K562 (cell line): ENCODE measurements around the gene SRCAP. TPM values are rescaled to one million over a fixed set of nuclear protein-coding genes. Genes with fewer than 3 reads are reported as not detected.

Source experiments
- ATF4 ChIP-seq: fragments of 450-650 bp; formaldehyde crosslinking; IDR thresholded peaks from 2 replicates; pipeline ENCODE4 v1.4.0; 2022; ENCODE audit warnings: mild to moderate bottlenecking, moderate library complexity
- C11orf30 ChIP-seq: fragments of 450-650 bp; IDR thresholded peaks from 2 replicates; pipeline ENCODE4 v1.6.1; 2016; ENCODE audit warnings: low read depth, mild to moderate bottlenecking
- CC2D1A ChIP-seq: fragments of 450-650 bp; IDR thresholded peaks from 2 replicates; pipeline ENCODE4 v1.6.1; 2017; ENCODE audit warnings: mild to moderate bottlenecking
- EWSR1 ChIP-seq: fragments of 450-650 bp; IDR thresholded peaks from 2 replicates; pipeline ENCODE4 v1.6.1; 2018; ENCODE audit warnings: borderline replicate concordance, mild to moderate bottlenecking, low read depth, moderate library complexity; ENCODE audit not compliant: partially characterized antibody
- HCFC1 ChIP-seq: IDR thresholded peaks from 2 replicates; pipeline ENCODE4 v1.6.1; 2012; ENCODE audit warnings: low read depth, low read length, improper control_type of control experiment
- HMG20A ChIP-seq: fragments of 450-650 bp; formaldehyde crosslinking; conservative IDR thresholded peaks from 2 replicates; pipeline ENCODE4 v1.4.0; 2020; ENCODE audit warnings: mild to moderate bottlenecking, mixed read lengths
- HOMEZ ChIP-seq: fragments of 250-450 bp; sonication (Bioruptor Pico); IDR thresholded peaks from 2 replicates; pipeline ENCODE4 v1.4.0; 2020; ENCODE audit warnings: mild to moderate bottlenecking, moderate library complexity
- KHSRP ChIP-seq: fragments of 450-650 bp; IDR thresholded peaks from 2 replicates; pipeline ENCODE4 v1.6.1; 2017
- PPARD ChIP-seq: fragments of 250-450 bp; sonication (Bioruptor Pico); IDR thresholded peaks from 2 replicates; pipeline ENCODE4 v1.8.0; 2022; ENCODE audit warnings: inconsistent platforms, mild to moderate bottlenecking, moderate library complexity
- RBM34 ChIP-seq: fragments of 200-400 bp; formaldehyde crosslinking; IDR thresholded peaks from 2 replicates; pipeline ENCODE4 v1.6.1; 2018; ENCODE audit warnings: low read length, borderline replicate concordance; ENCODE audit not compliant: insufficient read depth
- RNF2 ChIP-seq: sonication (generic); IDR thresholded peaks from 2 replicates; pipeline ENCODE4 v1.6.1; 2016
- SIRT6 ChIP-seq: IDR thresholded peaks from one replicate; pipeline ENCODE4 v1.6.1; 2012; ENCODE audit warnings: low read depth, mild to moderate bottlenecking, control low read depth, inconsistent platforms, low read length, moderate library complexity
- SMC3 ChIP-seq: conservative IDR thresholded peaks from 2 replicates; pipeline ENCODE4 v1.6.1; 2011; ENCODE audit warnings: low read depth, low read length, improper control_type of control experiment; ENCODE audit not compliant: insufficient read depth
- SNRNP70 ChIP-seq: fragments of 200-400 bp; formaldehyde crosslinking; optimal IDR thresholded peaks from 2 replicates; pipeline ENCODE3; 2017; ENCODE audit warnings: low read depth, low read length
- TAF15 ChIP-seq: fragments of 200-400 bp; formaldehyde crosslinking; IDR thresholded peaks from 2 replicates; pipeline ENCODE4 v1.6.1; 2017; ENCODE audit warnings: mild to moderate bottlenecking, low read depth, low read length, moderate library complexity
- THRA ChIP-seq: fragments of 450-650 bp; IDR thresholded peaks from 2 replicates; pipeline ENCODE4 v1.6.1; 2017; ENCODE audit warnings: mild to moderate bottlenecking, moderate library complexity
- VEZF1 ChIP-seq: fragments of 200-800 bp; sonication (Bioruptor generic); IDR thresholded peaks from 2 replicates; pipeline ENCODE4 v1.6.1; 2017; ENCODE audit warnings: missing genetic modification characterization, missing compliant biosample characterization
- ZBTB17 ChIP-seq: fragments of 450-650 bp; formaldehyde crosslinking; IDR thresholded peaks from 2 replicates; pipeline ENCODE4 v1.4.0; 2020; ENCODE audit warnings: mild to moderate bottlenecking
- ZBTB26 ChIP-seq: fragments of 450-650 bp; formaldehyde crosslinking; IDR thresholded peaks from 2 replicates; pipeline ENCODE4 v1.4.0; 2022; ENCODE audit warnings: missing genetic modification characterization
- ZC3H8 ChIP-seq: fragments of 450-650 bp; IDR thresholded peaks from 2 replicates; pipeline ENCODE4 v1.6.1; 2017
- ZNF778 ChIP-seq: fragments of 450-650 bp; formaldehyde crosslinking; IDR thresholded peaks from 2 replicates; pipeline ENCODE4 v1.4.0; 2020; ENCODE audit warnings: mild to moderate bottlenecking, moderate library complexity
- ZZZ3 ChIP-seq: fragments of 450-650 bp; IDR thresholded peaks from 2 replicates; pipeline ENCODE4 v1.6.1; 2016; ENCODE audit warnings: antibody characterized with exemption, mild to moderate bottlenecking, moderate library complexity
- polyA plus RNA-seq, 8 experiments: library from polyadenylated mRNA; depleted of rRNA in 4 of 8; stranded (reverse) in 5 of 8; unstranded in 3 of 8; fragments of >200 nt; fragmentation: Nextera tagmentation in 2 of 8; fragmentation: Illumina TruSeq in 1 of 8; extraction: Ambion mirVana in 2 of 8; extraction: Trizol in 1 of 8; gene quantifications; 2 replicates each; pipeline versions ENCODE4 v1.2.1 to v1.2.3, GENCODE V29; 2011 to 2014; ENCODE audit warnings: inconsistent platforms in 1 of 8, missing spikeins in 1 of 8
- total RNA-seq, 7 experiments: library from RNA; depleted of rRNA in 6 of 7; stranded (reverse); fragments of >200 nt in 6 of 7; fragmentation: Illumina TruSeq in 2 of 7; extraction: Trizol in 2 of 7; gene quantifications; 2 replicates each; pipeline versions ENCODE4 v1.2.1 to v1.2.3, GENCODE V29; 2011 to 2021; ENCODE audit warnings: low replicate concordance in 1 of 7
- TF ChIP-seq, protein P1 (sequence below): sonication (generic); formaldehyde crosslinking; IDR thresholded peaks from 2 replicates; pipeline ENCODE4 v1.8.0; 2022; ENCODE audit warnings: missing genetic modification reagents, mild to moderate bottlenecking, borderline replicate concordance

Gene SRCAP
- total and polyA plus RNA-seq, 9 of the 15 experiments (the other 6 are each of a cell fraction or from before 2014, with no cell fraction given) = 0.21 to 62.6 (median 5.8) TPM

DNA sequence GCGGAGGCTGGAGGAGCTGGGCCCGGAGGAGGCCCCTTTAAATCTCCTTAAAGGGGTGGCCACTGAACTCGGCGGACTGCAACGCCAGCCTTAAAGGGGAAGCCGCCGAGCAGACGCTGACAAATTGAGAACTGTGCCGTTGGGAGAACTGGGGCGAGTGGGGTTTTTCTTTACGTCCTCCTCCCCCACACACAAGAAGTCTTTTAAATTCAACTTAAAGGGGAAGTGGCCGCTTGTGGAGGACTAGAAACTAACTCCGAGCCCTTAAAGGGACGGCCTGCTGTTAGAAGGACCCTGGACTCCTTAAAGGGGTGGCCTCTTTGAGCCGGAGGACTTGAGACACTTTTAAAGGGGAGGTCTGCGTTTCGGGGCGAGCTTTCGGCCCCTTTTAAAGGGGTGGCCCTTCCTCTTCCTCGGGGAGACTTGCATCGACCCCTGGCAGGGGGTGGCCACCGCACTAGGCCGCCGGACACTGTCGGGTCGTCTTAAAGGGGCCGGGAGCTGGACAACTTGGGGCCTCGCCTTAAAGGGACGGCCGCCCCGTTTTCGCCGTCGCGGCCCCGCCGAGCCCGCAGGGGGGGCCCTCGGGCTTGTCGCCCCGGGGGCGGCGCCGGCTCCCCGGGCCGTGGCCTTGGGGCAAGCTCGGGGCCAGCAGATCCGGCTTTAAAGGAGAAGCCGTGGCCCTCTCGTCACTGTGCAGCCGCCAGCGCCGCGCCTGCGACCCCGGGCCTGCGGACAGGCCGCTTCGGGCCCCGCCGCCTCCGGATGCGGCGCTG is 40.1 kb upstream of the SRCAP start (continued):
- no peak for TF ChIP-seq THRA
- TF ChIP-seq ZBTB26 (CRISPR knock-in tag) = no peak
- TF ChIP-seq SMC3 = no peak
- TF ChIP-seq ZBTB17 = no peak
- no peak for TF ChIP-seq ZC3H8
- no peak for TF ChIP-seq ZNF778 (CRISPR knock-in tag)
- TF ChIP-seq PPARD (CRISPR knock-in tag) = no peak
- TF ChIP-seq ATF4 (CRISPR knock-in tag) = no peak
- no peak for TF ChIP-seq KHSRP
- peak; percentile 90 for TF ChIP-seq VEZF1 (CRISPR knock-in tag)
- peak; percentile 35; the same call in 1 of the 2 replicates for TF ChIP-seq HCFC1
- no peak for TF ChIP-seq RBM34
- TF ChIP-seq TAF15 = no peak
- no peak for TF ChIP-seq HOMEZ (CRISPR knock-in tag)
- no peak for TF ChIP-seq EWSR1
- no peak for TF ChIP-seq CC2D1A
- TF ChIP-seq SIRT6 = no peak
- no peak for TF ChIP-seq C11orf30
- TF ChIP-seq SNRNP70 = no peak
- TF ChIP-seq RNF2 = no peak
- TF ChIP-seq, protein P1, sequence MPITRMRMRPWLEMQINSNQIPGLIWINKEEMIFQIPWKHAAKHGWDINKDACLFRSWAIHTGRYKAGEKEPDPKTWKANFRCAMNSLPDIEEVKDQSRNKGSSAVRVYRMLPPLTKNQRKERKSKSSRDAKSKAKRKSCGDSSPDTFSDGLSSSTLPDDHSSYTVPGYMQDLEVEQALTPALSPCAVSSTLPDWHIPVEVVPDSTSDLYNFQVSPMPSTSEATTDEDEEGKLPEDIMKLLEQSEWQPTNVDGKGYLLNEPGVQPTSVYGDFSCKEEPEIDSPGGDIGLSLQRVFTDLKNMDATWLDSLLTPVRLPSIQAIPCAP = no peak
- no peak for TF ChIP-seq HMG20A (CRISPR knock-in tag)
- TF ChIP-seq ZZZ3 = no peak
